PC-9 (cell line): Measurements from ENCODE around the gene CFAP46.

Experiments
- CTCF ChIP-seq: fragments of 200-600 bp; sonication (generic); conservative IDR thresholded peaks from 2 replicates; pipeline ENCODE4 v1.6.1; 2017; ENCODE audit warnings: mixed run types, antibody characterized with exemption, mild to moderate bottlenecking, moderate library complexity
- EZH2 ChIP-seq: fragments of 200-600 bp; sonication (generic); IDR thresholded peaks from 2 replicates; pipeline ENCODE4 v1.8.0; 2017; ENCODE audit warnings: antibody characterized with exemption, low read depth

- TF ChIP-seq CTCF (no peak), EZH2 (no peak)
Measured at GRCh38 chr10:132934953-132935352, 7.4 kb downstream of the CFAP46 start.
